Stimulated activated CD8-positive, alpha-beta memory T cell treated with anti-CD3 and anti-CD28 coated beads, Interleukin-15, amount 100 ng/mL, for 48 hours (primary cell): Measurements from ENCODE around the gene TMC1.
"Not testable (repeated sequence)": the region's sequence is repeated elsewhere in the genome, so short reads cannot be mapped to it uniquely, and the experiment has no call there.

ENCODE experiments used
- DNase-seq, 2 donors: peaks; one replicate each; pipeline ENCODE4 v3.0.0-alpha.2; 2020; ENCODE audit warnings: low read depth in 2 of 2

Gene TMC1

GRCh38 chr9:72763022-72763421 is 241.6 kb downstream of the TMC1 start:
- DNase-seq = no peak

DNA sequence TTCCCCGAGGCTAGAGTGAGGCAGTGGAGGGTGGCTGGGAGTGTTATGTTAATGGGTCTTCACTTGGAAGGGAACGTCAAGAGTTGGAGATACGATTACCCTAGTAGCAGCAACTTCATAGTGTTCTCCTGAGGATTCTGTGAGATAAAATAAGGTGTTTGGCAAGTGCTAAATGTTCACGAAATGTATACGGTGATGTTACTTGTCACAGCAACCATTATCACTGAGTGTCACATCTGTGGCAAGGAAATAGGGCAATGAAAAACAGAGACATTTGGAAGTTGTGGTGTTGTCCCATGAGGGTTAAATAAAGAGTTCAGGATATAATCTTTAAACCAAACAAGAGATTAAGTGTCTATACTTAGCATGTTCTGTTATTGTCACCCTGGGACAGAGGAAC is 248.1 kb downstream of the TMC1 start:
- no peak for DNase-seq

DNA sequence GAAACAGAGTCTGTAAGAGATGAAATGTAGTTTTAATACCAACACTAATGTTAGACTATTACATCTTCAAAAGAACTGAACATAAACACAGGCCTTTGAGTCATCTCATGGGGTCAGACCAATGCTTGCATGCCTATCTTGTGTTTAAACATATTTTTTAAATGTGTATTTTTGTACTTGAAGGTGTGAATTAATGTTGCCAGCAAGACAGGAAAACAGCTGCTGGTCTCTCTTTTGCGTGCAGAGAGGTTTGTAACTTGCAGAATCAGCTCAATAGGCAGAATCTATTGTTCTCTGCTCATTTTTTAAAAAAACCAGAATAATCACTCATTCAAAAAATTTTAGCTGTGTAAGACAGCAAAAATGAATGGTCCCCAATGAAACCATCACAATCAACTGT is 251.3 kb downstream of the TMC1 start:
- no peak for DNase-seq

GRCh38 chr9:72773570-72773969 is 252.2 kb downstream of the TMC1 start:
- DNase-seq = no peak

GRCh38 chr9:72775570-72775969 is 254.2 kb downstream of the TMC1 start:
- no peak for DNase-seq

DNA sequence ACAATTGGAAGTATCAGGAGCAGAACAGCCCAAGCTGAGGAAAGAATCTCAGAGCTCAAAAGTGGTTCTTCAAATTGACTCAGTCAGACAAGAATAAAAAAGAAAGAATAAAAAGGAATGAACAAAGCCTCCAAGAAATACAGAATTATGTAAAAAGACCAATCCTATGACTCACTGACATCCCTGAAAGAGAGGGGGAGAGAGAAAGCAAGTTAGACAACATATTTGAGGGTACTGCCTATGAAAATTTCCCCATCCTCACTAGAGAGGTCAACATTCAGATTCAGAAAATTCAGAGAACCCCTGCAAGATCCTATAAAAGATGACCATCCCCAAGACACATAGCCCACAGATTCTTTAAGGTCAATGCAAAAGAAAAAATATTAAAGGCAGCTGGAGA is 258.2 kb downstream of the TMC1 start:
- DNase-seq = no peak

GRCh38 chr9:72786948-72787347 is 265.5 kb downstream of the TMC1 start:
- DNase-seq = no peak

GRCh38 chr9:72788966-72789735 is 267.7 kb downstream of the TMC1 start:
- DNase-seq = no peak

GRCh38 chr9:72789885-72790284 is 268.5 kb downstream of the TMC1 start:
- DNase-seq = no peak

DNA sequence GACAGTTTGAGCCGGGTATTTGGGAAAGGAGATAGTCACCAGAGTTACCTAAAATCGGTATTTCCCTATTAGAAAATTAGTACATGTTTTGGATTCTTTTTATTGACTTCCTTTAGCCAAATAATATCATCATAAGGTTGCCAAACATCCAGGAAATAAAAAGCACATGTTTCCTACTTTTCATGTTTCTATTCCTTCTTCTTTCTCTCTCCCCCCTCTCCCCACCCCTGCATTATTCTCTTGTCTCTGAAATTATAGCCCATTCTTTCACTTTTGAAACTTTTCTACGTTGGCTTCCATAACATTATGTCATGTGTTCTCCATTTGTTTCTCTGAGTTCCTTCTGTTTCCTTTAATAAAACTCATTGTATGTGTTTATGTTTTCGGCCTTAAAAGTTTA is 269.6 kb downstream of the TMC1 start:
- DNase-seq = no peak

DNA sequence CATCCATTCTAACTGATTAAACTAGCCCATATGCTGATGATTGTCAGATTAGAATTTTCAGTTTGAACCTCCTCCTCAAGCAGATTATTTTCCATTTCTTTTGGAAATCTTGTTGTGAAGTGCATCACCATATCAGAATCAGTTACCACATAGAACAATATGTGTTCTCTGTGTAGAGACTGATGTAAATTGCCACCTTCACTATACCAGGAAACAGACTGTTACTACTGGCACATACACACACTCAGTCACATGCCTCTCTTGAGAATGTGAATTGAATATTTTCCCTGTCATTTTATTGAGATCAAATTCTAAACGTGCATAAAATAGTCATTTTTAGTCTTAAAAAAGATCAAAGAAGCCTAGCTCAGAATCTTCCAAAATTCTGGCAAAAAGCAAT is 270.0 kb downstream of the TMC1 start:
- DNase-seq = no peak

DNA sequence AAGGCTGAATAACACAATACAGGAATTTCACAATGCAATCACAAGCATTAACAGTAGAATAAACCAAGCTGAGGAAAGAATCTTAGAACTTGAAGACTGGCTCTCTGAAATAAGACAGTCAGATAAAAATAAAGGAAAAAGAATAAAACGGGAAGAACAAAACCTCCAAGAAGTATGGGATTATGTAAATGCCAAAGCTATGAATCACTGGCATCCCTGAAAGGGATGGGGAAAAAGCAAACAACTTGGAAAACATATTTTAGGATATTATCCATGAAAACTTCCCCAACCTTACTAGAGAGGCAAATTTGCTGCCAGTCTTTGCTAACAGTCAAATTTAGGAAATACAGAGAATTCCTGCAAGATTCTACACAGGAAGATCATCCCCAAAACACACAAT is 273.5 kb downstream of the TMC1 start:
- no peak for DNase-seq

DNA sequence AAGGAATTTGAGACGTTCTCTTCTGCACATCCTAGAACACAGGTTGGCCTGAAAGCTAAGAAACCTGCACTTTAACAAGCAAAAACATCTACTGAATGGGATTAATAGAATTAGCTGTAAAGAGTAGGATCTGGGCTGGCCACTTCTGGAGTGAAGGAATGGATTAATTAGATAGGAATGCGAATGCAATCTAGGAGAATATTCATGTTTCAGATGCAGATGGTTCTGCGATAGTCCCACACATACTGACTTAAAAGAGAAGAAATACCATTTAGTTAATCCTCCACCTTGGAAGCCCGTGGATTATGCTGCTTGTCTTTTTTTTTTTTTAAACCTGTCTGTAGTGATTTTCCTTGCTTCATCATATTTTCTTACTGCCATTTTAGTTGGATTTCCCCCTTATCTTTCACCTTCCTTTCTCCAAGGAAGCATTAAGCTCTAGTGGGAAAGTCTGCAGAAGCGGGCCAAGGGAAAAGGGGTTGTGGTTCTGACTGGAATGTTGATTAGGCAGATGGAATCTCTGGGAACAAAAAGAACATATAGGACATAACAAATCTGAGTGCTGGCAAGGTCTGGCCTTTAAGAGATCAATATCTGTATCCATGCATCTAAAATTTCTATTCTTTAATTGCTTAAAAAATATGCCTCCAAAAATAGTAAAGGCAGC is 279.1 kb downstream of the TMC1 start:
- DNase-seq = no peak

DNA sequence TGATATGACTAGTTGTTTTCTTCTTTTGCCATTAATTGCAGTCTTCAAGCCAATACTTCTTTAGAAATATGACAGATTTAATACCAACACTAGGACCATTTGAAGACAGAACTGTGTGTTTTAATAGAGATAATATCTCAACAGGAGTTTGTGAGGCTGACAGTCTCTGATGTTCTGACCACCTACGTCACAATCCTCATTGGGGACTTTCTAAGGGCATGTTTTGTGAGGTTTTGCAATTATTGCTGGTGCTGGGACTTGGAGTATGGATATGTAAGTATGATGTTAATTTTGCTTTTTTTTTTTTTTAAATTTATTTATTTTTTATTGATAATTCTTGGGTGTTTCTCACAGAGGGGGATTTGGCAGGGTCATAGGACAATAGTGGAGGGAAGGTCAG is 283.8 kb downstream of the TMC1 start:
- no peak for DNase-seq

DNA sequence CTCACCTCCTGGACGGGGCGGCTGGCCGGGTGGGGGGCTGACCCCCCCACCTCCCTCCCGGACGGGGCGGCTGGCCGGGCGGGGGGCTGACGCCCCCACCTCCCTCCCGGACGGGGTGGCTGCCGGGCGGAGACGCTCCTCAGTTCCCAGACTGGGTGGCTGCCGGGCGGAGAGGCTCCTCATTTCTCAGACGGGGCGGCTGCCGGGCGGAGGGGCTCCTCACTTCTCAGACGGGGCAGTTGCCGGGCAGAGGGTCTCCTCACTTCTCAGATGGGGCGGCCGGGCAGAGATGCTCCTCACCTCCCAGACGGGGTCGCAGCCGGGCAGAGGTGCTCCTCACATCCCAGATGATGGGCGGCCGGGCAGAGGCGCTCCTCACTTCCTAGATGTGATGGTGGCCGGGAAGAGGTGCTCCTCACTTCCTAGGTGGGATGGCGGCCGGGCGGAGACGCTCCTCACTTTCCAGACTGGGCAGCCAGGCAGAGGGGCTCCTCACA is 285.0 kb downstream of the TMC1 start:
- DNase-seq = not testable (repeated sequence)

GRCh38 chr9:72807765-72808445 is 286.5 kb downstream of the TMC1 start:
- DNase-seq = no peak

DNA sequence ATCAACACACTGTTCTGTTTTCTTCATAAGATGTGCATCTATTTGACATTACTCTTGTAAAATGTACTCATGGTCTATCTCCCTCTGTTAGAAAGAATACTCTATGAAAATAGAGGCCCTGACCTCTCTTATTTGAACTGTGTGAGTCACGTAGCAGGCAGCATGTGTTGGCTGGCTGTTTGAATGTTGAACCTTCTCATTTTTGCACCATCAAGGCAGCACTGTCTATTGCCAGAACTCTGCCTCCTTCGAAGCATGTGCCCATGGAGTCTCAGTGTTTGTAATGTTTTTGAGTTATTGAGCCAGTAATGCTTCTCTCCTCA is 287.0 kb downstream of the TMC1 start:
- DNase-seq = no peak

DNA sequence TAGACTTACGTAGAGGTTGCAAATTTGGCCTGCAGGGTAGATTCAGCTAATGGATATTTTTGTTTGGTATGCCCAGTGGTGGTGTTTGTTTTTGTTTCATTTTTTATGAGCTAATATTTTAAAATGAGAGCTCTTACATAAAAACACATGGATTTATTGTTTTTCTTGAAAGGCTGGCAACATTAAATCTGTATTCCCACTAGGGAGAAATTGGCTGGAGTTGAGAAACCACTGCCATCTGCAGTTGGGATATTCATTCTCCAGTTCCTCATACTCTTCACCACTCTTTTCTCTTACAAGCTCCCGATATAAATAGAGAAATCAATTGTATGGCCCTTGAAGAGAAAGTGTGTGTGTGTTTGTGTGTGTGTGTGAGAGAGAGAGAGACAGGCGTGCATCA is 288.2 kb downstream of the TMC1 start:
- no peak for DNase-seq

GRCh38 chr9:72812559-72813111 is 291.2 kb downstream of the TMC1 start:
- no peak for DNase-seq

DNA sequence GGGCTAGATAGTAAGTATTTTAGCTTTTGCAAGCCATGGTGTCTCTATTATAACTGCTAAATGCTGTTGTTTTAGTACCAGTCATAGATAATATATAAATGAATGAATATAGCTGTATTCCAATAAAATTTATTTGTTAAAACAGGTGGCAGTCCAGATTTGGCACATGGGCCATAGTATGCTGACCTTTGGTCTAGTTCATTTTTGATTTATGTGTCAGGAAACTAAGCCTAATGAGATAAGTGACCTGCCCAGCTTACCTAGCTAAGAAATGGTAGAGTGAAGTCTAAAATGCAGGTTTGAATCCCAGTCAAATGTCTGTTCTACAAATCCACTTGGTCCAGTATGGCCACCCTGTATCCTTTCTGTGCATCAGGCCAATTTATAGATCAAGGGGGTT is 292.1 kb downstream of the TMC1 start:
- no peak for DNase-seq

DNA sequence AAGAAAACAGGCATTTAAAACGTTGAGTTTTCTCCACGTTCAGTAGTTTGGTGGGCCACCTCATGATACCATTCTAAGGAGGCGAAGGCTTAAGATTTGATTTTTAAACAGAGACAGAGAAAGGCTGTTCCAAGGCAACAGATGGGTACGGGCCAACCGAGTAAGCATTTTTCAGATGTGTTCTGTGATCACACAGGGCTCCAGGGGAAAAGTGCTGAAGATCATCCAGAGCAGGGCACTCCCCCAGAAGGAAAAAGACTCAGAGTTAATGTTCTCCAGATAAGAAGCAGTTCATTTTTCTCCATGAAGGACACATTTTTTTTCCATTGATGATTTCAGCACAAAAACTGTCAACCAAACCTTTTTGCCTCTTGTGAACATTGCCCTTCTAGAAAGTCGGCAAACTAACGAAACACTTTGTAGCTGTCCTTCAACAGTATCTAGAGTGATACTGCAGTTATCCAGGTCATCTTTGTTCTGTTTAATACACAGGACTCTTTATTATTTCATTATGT is 292.7 kb downstream of the TMC1 start:
- no peak for DNase-seq

DNA sequence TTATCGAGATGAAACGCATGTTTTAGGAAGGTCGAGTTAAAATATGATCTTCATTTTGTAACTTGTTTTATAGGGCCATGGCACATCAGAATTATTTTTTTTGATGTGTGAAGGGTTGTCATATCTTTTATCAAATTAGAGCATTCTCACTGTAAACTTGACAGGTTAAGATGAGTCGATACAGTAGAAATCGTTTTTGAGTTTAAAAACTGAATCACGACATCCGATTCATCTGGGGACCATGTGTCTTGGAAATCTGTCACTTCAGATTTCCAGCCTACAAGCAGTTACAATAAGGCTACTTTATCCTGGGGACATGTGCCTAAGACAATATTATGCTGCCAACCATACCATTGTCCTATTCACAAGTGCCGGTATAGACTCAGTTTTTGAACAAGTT is 295.3 kb downstream of the TMC1 start:
- no peak for DNase-seq

DNA sequence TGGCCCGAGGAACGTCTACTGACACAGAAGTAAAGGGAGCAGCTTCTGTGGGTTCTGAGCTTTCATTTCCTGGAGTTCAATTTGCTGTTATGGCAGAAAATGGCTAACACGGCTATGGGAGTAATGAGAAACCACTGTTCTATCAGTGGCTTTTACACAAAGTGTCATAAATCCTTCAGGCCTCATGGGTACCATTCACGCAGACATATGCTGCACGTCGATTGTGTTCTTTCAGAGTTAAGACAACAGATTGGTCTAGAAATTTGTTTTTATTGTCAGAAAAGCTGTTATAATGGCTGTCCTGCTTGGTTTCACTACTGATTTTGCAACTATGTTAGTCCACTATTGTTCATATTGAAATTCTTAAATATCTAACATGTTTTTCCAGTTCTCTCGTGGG is 296.0 kb downstream of the TMC1 start:
- no peak for DNase-seq
